Activated CD8-positive, alpha-beta memory T cell treated with anti-CD3 and anti-CD28 coated beads, Interleukin-2, amount 50 U/mL, for 1 hour (primary cell): ENCODE data around the gene INTS12.
"Not testable (repeated sequence)": the region's sequence is repeated elsewhere in the genome, so short reads cannot be mapped to it uniquely, and the experiment has no call there.

Experiments used
- DNase-seq: peaks from one replicate; pipeline ENCODE4 v3.0.0-alpha.2; 2020; ENCODE audit errors: extremely low read depth

INTS12 gene, protein sequence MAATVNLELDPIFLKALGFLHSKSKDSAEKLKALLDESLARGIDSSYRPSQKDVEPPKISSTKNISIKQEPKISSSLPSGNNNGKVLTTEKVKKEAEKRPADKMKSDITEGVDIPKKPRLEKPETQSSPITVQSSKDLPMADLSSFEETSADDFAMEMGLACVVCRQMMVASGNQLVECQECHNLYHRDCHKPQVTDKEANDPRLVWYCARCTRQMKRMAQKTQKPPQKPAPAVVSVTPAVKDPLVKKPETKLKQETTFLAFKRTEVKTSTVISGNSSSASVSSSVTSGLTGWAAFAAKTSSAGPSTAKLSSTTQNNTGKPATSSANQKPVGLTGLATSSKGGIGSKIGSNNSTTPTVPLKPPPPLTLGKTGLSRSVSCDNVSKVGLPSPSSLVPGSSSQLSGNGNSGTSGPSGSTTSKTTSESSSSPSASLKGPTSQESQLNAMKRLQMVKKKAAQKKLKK

DNA sequence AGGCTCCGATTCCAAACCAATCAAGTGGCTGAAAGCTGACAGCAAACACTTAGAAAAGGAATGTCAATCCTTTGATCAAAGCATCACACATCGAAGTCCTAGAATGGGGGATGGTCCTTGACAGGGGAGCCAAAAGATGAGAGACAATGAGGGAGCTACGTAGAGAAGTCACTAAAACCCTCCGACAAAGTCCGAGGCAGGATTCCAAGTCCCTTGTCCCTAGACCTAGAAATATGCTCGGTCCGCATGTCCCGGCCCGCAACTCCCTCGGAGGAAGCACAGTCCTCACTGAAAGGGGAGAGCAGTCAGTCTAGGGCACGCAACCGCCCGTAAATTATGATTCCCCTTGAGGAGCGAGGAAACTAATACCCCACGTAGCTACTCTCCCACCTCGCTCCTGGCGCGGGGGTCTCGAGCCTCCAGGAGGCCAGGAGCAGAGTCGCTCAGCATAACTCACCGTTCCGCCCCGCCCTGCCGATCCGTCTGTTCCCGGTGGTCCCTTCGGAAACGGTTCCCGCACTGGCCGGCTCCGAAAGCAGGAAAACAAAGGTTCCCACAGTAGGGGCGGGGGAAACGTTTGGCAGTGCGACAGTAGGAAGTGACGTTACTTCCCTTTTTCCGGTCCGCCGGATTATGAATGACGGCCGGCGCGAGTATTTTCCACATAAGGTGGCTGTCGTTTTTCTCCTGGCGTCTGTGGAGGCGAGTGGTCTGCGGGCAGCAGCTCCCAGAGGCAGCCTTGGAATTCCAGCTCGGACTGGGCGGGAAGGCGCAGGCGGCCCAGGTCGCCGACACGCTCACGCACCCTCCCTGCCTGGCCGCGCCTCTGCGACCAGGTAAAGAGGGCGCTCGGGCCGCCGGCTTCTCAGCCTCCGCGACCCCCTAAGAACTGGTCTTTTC lies at the start of gene INTS12, which contains the start of gene GSTCD:
Gene INTS12, minus strand, starts transcription at position 509 of the 900 bp plus-strand sequence. CDS start 8,684 bp downstream, outside the sequence.
Gene GSTCD, plus strand, starts transcription at position 604 of the 900 bp plus-strand sequence. CDS start 8,830 bp downstream, outside the sequence.
- peak; percentile 75 for DNase-seq

DNA sequence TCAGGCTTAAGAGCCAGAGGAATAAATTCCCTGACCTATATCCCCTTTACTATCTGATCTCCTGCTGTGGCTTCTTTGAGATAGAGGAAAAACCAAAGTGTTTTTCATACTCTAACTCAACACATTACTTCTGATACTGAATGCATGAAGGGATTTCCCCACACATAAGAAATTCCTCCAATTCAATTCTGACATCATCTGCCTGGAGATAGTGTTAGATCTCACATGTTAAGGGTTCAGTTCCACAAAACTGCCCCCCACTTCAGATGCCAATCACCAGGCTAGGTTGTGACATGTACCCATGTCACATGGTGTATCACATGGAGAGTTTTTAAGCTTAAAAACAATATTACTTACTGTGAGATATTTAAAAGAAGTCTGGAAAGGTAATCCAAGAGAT lies 46.9 kb upstream of the INTS12 start:
- no peak for DNase-seq

DNA sequence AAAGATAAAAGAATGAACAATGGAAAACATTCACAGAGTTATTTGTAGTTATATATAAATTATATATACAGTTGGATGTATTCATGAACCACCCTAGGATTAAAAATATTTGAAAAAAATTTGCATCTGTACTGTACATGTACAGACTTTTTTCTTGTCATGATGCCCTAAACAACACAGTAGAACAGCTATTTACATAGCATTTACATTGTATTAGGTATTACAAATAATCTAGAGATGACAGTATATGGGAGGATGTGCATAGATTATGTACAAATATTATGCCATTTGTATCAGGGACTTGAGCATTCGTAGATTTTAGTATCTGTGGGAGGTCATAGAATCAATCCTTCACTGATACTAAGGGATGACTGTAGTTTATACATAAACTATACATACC lies 44.9 kb upstream of the INTS12 start:
- DNase-seq, result no peak

DNA sequence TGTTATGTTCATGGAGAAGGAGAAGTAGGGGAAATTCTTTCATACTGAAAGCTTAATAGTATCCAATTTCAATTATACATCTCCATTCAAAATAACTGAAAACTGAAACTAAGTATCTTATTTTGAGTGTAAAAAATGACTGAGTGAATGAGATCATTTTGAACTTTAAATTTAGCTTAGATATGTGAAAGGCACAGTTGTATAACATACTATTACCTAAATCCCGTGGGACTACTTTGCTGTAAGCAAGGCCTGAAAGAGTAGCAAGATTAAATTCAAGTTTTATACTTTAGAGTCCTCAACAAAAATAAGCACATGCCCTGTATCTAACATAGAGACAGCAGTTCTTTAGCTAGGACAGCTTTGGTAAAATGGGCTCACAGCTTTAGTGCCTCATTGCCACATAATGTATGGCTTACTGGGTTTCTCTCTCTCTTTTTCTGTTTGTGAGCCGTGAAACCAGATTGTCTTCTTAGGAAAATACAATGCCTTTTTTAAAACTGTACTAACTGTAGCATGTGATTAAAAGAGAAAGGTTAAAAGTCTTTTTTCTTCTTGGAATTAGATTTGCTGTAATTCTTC lies 43.3 kb upstream of the INTS12 start:
- DNase-seq, result no peak

DNA sequence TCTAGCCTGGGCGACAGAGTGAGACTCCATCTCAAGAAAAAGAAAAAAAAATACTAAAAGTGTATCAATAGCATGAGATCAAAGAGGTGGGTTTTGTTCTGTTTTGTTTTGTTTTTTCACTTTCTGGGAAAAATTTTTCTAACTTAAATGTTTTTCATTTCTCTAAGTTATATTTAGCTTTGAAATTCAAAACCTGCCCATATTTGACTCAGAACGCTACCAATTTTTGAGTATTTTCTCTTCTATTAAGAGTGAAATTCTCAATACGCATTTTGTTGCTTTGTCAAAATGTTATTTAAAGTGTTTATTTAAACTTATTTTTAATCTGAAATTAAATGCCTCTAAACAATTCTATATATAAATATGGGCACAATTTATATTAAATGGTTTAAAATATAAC lies 39.7 kb upstream of the INTS12 start:
- no peak for DNase-seq

DNA sequence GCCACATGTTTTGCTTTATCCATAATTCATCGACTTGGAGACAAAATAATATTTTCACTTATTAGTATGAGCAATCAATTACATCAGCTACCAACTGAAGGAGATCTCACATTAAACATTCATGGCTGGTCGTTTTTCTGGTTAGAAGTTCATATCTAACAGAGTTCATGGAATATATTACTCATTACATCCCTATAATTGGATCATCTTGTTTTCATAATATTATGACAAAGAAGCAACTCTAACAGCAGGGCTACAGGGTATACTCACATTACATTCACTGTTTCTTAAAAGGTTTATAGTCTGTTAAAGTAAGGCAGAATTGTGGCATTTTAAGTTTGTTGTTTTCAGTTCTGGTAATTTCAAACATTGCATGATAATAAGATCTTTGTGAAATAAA lies 33.1 kb upstream of the INTS12 start:
- no peak for DNase-seq

DNA sequence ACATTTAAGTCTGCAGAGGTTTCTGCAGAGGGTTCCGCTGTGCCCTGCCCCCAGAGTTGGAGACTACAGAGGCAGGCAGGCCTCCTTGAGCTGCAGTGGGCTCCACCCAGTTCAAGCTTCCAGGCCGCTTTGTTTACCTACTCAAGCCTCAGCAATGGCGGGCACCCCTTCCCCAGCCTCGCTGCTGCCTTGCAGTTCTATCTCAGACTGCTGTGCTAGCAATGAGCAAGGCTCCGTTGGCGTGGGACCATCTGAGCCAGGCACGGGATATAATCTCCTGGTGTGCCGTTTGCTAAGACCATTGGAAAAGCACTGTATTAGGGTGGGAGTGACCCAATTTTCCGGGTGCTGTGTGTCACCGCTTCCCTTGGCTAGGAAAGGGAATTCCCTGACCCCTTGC lies 26.7 kb upstream of the INTS12 start:
- DNase-seq, result not testable (repeated sequence)

DNA sequence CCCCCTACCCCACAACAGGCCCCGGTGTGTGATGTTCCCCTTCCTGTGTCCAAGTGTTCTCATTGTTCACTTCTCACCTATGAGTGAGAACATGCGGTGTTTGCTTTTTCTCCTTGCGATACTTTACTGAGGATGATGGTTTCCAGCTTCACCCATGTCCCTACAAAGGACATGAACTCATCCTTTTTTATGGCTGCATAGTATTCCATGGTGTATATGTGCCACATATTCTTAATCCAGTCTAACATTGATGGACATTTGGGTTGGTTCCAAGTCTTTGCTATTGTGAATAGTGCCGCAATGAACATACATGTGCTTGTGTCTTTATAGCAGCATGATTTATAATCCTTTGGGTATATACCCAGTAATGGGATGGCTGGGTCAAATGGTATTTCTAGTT lies 21.4 kb upstream of the INTS12 start:
- DNase-seq, result not testable (repeated sequence)

DNA sequence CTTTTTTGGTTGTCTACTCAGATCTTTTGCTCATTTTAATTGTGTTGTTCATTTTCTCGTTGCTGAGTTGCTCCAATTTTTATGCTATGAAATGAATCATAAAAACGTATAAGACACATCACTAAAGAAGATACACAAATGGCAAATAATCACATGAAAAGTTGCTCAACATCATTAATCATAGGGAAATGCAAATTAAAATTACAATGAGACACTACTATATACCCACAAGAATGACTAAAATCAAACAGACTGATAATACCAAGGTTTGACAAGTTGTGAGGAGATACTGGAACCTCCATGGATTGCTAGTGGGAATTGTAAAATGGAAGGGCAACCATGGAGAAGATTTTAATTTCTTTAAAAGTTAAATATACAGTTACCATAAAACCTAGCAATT lies 17.1 kb upstream of the INTS12 start:
- no peak for DNase-seq

DNA sequence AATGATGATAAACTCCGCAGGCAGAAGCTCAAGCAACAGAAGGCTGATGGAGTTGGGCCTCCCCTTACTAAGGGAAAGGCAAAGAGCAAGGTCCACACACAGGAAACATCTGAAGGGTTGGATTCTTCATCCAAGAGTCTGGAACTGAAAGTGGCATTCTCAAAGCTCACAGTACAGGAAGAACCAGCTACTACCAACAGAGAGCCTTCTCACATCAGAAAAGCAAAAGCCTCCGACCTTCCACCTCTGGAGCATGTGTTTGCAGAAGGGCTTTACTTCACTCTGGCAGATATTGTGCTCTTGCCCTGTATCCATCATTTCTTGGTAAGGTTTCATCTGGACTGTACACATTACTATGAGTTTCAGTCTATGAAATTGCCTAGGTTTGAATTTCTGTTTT lies 10.7 kb upstream of the INTS12 start:
- no peak for DNase-seq

DNA sequence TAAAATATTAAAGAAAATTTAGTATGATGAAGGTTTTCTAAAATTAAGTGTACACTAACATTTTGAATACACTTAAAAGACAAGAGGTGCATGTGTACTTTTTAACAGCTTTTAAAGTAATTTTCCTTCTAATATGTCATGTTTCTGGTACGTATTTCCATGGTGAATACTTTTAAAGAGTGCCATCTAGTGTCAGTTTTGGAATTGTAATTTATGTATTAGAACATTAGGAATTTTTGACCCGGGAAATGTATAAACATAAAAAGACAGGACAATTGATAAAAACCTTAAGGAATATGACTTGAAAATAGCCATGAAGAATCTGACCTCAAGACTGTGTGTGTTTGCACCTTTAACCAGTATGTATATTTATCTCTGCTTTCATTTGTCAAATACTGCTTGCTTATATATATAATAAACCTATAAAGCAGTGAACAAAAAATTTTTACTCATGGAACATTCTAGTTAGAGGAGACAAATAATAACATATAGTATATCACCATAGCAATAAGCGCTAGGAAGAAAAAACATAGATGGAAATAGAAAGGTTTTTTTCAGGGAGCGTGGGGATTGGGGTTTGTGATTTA lies 7.3 kb upstream of the INTS12 start:
- no peak for DNase-seq

DNA sequence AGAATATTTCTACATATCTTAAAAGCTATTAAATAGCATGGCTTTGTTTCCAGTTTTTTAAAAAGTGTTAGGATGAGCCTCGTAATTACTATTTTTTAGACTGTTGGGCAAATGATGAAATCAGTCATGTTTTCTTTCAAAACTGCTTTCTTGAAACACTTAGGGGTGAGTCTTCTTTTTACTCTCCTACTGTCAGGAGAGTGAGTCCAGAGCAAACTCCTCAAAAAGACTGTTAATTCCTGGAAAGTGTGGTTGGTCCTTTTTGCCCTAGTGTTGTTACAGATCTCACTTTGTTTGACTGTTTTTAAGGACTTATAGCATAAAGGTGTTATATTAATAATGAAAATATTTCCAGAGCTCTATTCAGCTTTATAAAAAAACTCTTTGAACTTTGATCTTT lies 6.4 kb upstream of the INTS12 start:
- DNase-seq, result no peak

DNA sequence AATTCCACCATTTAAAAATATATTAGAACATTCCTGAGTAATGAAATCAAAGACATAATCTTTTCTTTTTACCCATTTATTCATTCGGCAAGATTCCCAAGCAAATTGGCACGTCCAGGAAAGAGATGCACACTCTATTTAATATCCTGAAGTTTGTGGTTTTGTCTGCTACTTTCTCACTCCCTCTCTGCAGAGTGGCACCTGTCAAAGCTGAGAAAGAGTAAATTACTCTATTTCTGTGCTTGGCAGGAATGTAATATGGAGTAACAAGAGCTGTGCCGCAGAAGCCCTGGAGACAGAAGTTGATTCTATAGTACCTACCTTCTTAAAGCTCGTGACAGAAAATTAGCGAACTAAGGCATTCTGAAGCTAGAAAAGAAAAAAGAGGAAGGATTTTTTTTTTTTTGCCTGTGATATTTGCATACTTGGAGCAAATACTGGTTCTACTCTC lies 5.6 kb upstream of the INTS12 start:
- no peak for DNase-seq

DNA sequence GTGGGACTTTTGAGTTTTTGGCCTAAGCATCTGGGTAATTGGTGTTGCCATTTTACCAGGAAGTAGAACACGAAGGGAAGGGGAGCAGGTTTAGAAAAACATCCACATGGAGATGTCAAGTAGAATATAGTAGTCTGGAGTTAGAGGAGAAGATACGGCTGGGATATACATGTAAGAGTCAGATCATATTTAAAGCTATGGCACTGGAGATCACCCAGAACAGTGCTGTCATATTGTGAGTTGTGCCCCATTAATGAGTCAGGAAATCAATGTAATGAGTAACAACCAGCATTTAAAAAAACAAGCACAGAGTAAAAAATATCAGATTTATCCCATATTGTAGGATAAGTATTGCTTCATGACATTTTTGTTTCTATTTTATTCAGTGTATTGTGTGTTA lies 4.3 kb upstream of the INTS12 start:
- no peak for DNase-seq

DNA sequence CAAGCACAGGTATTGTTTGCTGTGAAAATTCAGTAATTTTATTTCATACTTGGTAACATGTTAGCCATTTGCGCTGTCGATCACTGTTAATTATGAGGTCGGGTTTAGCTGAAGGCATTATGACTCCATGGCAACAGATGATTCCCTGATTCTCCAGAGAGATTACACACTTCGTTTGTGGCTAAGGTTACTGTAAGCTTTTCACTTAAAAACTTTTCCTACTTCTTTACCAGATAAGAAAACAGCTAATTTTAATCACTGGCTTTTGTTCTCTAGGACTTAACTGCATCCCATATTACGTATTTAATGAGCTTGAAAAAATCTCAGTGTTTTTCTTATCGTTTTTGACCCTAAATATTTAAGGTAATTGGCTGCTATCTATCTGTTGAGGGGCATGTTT lies 2.2 kb upstream of the INTS12 start:
- no peak for DNase-seq

DNA sequence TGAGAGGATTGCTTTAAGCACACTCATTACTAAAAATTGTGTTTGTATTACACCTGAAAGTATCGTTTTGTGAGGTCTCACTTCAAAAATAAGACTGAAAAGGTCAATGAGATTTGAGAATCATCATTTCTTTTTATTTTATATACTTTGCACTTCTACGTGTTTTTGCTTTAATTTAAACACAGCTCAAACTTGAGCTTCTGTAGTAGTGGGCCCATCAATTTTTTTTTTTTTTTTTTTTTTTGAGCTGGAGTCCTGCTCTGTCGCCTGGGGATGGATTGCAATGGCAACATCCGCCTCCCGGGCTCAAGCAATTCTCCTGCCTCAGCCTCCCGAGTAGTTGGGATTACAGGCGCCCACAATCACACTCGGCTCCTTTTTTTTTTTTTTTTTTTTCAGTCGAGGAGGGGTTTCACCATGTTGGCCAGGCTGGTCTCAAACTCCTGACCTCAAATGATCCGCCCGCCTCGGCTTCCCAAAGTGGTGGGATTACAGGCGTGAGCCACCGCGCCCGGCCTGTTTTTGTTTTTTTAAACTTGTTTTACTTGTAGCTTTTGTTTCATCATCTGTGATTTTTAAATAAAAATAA lies 1.6 kb upstream of the INTS12 start:
- no peak for DNase-seq

DNA sequence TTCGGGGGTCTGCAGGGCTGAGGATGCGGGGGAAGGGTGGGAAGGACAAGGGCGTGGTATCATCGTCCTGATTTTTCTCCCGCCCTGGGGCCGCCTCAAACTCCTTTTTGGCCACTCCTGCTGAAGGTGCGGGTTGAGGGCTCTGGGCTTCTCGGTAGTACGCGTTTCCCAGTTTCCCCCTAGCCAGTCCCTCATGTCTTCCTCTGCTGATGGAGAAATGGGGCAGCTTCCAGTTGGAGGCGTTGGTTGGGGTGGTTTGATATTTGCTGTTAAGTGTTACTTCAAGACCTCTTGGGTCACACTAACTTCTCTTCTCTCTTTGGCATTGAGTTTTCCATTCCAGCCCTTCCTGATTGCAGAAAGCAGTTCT lies 577 bp upstream of the INTS12 start:
- DNase-seq, result no peak

DNA sequence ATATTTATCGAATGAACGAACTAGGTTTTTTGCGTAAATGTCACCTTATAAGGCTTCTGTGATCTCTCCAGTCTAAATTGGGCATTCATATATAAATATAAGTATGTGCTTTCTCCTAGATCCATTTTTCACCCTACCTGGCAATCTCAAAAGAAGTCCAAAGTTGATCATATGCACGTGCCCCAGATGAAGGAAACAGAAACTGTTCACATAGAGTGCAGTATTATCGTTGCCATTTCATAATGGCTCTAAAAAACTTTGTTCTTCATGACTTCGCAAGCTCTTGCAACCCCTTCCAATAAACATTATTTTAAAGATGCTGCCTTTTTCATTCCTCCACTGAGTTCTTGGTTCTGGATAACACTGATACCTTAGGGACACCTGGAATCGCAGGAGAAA lies 708 bp downstream of the INTS12 start:
- DNase-seq, result no peak

DNA sequence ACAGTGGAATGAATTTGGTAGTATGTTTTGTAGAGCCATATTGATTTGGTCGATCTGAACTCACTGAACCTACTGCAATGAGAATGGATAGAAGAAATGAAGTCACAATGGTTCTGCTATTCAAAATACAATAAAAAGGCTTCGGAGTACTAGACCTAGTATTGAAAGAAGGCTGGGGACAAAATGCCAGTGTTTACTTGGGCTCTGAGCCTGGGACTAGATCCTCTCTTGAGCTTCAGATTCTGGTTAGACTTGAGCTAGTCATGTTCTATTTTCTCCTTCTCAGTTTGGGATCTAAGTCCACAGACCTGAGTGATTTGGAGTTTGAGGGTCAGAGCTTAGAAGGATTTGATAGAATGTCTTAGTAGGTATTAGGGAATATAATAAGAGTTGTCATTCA lies 9.9 kb downstream of the INTS12 start:
- DNase-seq, result no peak

DNA sequence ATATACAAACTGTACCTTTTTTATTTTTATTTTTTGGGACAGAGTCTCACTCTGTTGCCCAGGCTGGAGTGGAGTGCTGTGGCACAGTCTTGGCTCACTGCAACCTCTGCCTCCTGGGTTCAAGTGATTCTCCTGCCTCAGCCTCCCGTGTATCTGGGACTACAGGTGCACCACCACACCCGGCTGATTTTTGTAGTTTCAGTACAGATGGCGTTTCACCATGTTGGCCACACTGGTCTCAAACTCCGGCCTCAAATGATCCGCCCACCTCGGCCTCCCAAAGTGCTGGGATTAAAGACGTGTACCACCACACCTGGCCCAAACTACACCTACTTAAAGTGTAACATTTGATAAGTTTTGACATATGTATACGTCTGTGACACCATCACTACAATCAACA lies 12.7 kb downstream of the INTS12 start:
- not testable (repeated sequence) for DNase-seq

DNA sequence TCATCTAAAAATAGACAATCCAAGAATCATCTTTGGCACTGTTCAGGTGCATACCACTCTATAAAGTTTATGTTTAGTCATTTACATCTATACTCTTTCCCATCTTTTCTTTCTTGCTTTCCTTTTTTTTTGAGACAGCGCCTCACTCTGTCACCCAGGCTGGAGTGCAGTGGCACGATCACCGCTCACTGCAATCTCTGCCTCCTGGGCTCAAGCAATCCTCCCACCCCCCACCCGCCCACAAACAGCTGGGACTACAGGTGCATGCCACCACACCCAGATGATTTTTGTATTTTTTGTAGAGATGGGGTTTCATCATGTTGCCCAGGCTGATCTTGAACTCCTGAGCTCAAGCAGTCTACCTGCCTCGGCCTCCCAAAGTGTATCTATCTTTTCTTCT lies 13.7 kb downstream of the INTS12 start:
- not testable (repeated sequence) for DNase-seq
